Breast epithelium (tissue), 4 donors: Measurements from ENCODE around the gene ABR. TPM values are rescaled to one million over a fixed set of nuclear protein-coding genes. Genes with fewer than 3 reads are reported as not detected.
"Not testable (repeated sequence)": the region's sequence is repeated elsewhere in the genome, so short reads cannot be mapped to it uniquely, and the experiment has no call there.

Experiments used
- DNase-seq, 2 donors: peaks; one replicate each; pipeline ENCODE4 v3.0.0-alpha.2; 2019; ENCODE audit warnings: low spot score in 2 of 2
- H3K27ac ChIP-seq, 2 donors: fragments of 200-600 bp; sonication (generic) in 1 of 2; one replicate each; pipeline ENCODE4 v1.5.1; 2016 to 2019; ENCODE audit warnings: mild to moderate bottlenecking in 1 of 2
- H3K27me3 ChIP-seq, 2 donors: fragments of 200-600 bp; sonication (generic) in 1 of 2; one replicate each; pipeline versions ENCODE4 v1.5.1 to v1.6.0; 2017 to 2019; ENCODE audit warnings: control low read depth in 1 of 2, mild to moderate bottlenecking in 1 of 2
- H3K36me3 ChIP-seq: fragments of 200-600 bp; one replicate; pipeline ENCODE4 v1.5.1; 2019
- H3K4me1 ChIP-seq, 2 donors: fragments of 200-600 bp; sonication (generic); one replicate each; pipeline ENCODE4 v1.5.1; 2016 to 2019; ENCODE audit warnings: control low read depth in 1 of 2
- H3K4me3 ChIP-seq, 3 donors: fragments of 200-600 bp; sonication (generic); 1 replicate in 2 of 3; 2 replicates in 1 of 3; pipeline ENCODE4 v1.5.1; 2016 to 2019; ENCODE audit warnings: mild to moderate bottlenecking in 3 of 3, moderate library complexity in 2 of 3
- H3K9me3 ChIP-seq, 2 donors: fragments of 200-600 bp; sonication (generic) in 1 of 2; one replicate each; pipeline ENCODE4 v1.5.1; 2016 to 2019; ENCODE audit warnings: control low read depth in 1 of 2
- CTCF ChIP-seq, 3 donors: fragments of 450-650 bp; IDR thresholded peaks; one replicate each; pipeline ENCODE4 v1.5.1; 2016 to 2017; ENCODE audit warnings: antibody characterized with exemption in 3 of 3, mild to moderate bottlenecking in 3 of 3, moderate library complexity in 3 of 3
- POLR2A ChIP-seq: fragments of 450-650 bp; IDR thresholded peaks from one replicate; pipeline ENCODE4 v1.6.1; 2016; ENCODE audit warnings: antibody characterized with exemption, mild to moderate bottlenecking, moderate library complexity
- POLR2AphosphoS5 ChIP-seq, 3 donors: sonication (generic); formaldehyde crosslinking; IDR thresholded peaks; one replicate each; pipeline ENCODE4 v1.6.1; 2017; ENCODE audit warnings: antibody characterized with exemption in 3 of 3
- intact Hi-C: fragments of 100-400 bp; cut with DNase I; formaldehyde crosslinking; loops from one replicate; pipeline ENCODE4 v1.15.1; 2023; ENCODE audit warnings: low total_unique reads
- total RNA-seq, 3 donors: library from RNA; depleted of rRNA; stranded (reverse); fragments of >200 nt; gene quantifications; one replicate each; pipeline ENCODE4 v1.1.0, GENCODE V29; 2016

Gene ABR
- total RNA-seq, 3 donors from 2014 or later = 63.5 to 77.0 (median 75.0) TPM

GRCh38 chr17:977166-977565, 202.6 kb downstream of the ABR start:
- no peak for DNase-seq
- Histone ChIP-seq H3K9me3 (no peaks in the 10 kb centered on the region), H3K4me1 (peaks cover 0 to 8% of the 10 kb centered on the region in 2 donors), H3K27me3 (no peaks in the 10 kb centered on the region), H3K4me3 (no peak overlapping the region), H3K36me3 (no peaks in the 10 kb centered on the region), H3K27ac (no peak overlapping the region)
- intact Hi-C loops = no loop called here
- no peak for TF ChIP-seq POLR2A
- no peak for TF ChIP-seq POLR2AphosphoS5 (IDR thresholded peaks at IDR 0.05)
- no peak for TF ChIP-seq CTCF (IDR thresholded peaks at IDR 0.05)

- H3K36me3 ChIP-seq = no peaks in the 10 kb centered on the region
- H3K9me3 ChIP-seq = no peaks in the 10 kb centered on the region
- TF ChIP-seq POLR2AphosphoS5 (IDR thresholded peaks at IDR 0.05) (no peak), CTCF (IDR thresholded peaks at IDR 0.05) (no peak), POLR2A (no peak)
- no peak overlapping the region for H3K4me3 ChIP-seq
- intact Hi-C loops = no loop called here
- no peaks in the 10 kb centered on the region for H3K27me3 ChIP-seq
- DNase-seq = no peak
- peaks cover 0 to 8% of the 10 kb centered on the region in 2 donors for H3K4me1 ChIP-seq
- H3K27ac ChIP-seq = no peak overlapping the region
Observed at GRCh38 chr17:976312-976711, 203.5 kb downstream of the ABR start.

- H3K36me3 ChIP-seq = no peaks in the 10 kb centered on the region
- H3K27me3 ChIP-seq = no peaks in the 10 kb centered on the region
- DNase-seq = no peak
- H3K4me1 ChIP-seq = peaks cover 0 to 8% of the 10 kb centered on the region in 2 donors
- TF ChIP-seq CTCF (IDR thresholded peaks at IDR 0.05) = no peak
- TF ChIP-seq POLR2A = no peak
- no peak for TF ChIP-seq POLR2AphosphoS5 (IDR thresholded peaks at IDR 0.05)
- no peak overlapping the region for H3K4me3 ChIP-seq
- H3K27ac ChIP-seq = peak overlapping the region in 1 of 2 donors; percentile 30
- no peaks in the 10 kb centered on the region for H3K9me3 ChIP-seq
- intact Hi-C loops = no loop called here
Observed at GRCh38 chr17:975371-975915, 204.3 kb downstream of the ABR start.

- H3K27me3 ChIP-seq, H3K36me3 ChIP-seq, H3K9me3 ChIP-seq, DNase-seq, intact Hi-C loops, H3K27ac ChIP-seq, H3K4me3 ChIP-seq, H3K4me1 ChIP-seq: not testable (repeated sequence)
Observed at GRCh38 chr17:974778-975177, 205.0 kb downstream of the ABR start.

GRCh38 chr17:973053-973452, 206.7 kb downstream of the ABR start:
- Histone ChIP-seq H3K4me1 (peaks cover 0 to under 1% of the 10 kb centered on the region in 2 donors), H3K9me3 (no peaks in the 10 kb centered on the region), H3K27me3 (no peaks in the 10 kb centered on the region), H3K4me3 (no peak overlapping the region), H3K27ac (no peak overlapping the region), H3K36me3 (no peaks in the 10 kb centered on the region)
- TF ChIP-seq POLR2AphosphoS5 (IDR thresholded peaks at IDR 0.05) = no peak
- intact Hi-C loops = no loop called here
- DNase-seq = no peak

- H3K4me3 ChIP-seq, H3K27me3 ChIP-seq, H3K36me3 ChIP-seq, intact Hi-C loops, H3K27ac ChIP-seq, DNase-seq, H3K4me1 ChIP-seq, H3K9me3 ChIP-seq: not testable (repeated sequence)
Observed at GRCh38 chr17:971861-972260, 207.9 kb downstream of the ABR start.

- Histone ChIP-seq H3K36me3 (no peaks in the 10 kb centered on the region), H3K4me3 (no peak overlapping the region), H3K4me1 (no peaks in the 10 kb centered on the region), H3K9me3 (no peaks in the 10 kb centered on the region), H3K27ac (no peak overlapping the region), H3K27me3 (no peaks in the 10 kb centered on the region)
- intact Hi-C loops = no loop called here
- TF ChIP-seq CTCF (IDR thresholded peaks at IDR 0.05) (no peak), POLR2AphosphoS5 (IDR thresholded peaks at IDR 0.05) (no peak), POLR2A (no peak)
- DNase-seq = no peak
Observed at GRCh38 chr17:970364-970763, 209.4 kb downstream of the ABR start.
